Measurements from ENCODE around the gene CLINT1.

- TF ChIP-seq USF1 (IDR thresholded peaks at IDR 0.05) (no peak), EP300 (IDR thresholded peaks at IDR 0.05; ENCODE audit: borderline replicate concordance) (no peak), TAF1 (IDR thresholded peaks at IDR 0.05; ENCODE audit: low read depth) (peak; percentile 47; the same call in 1 of the 2 replicates), CREB1 (IDR thresholded peaks at IDR 0.05; ENCODE audit: low read depth) (no peak), EGR1 (IDR thresholded peaks at IDR 0.05) (no peak), RAD21 (IDR thresholded peaks at IDR 0.05; ENCODE audit: low read depth) (peak; percentile 77; the same call in 1 of the 2 replicates), REST (IDR thresholded peaks at IDR 0.05; ENCODE audit: low read depth) (no peak), CEBPB (IDR thresholded peaks at IDR 0.05) (no peak), YY1 (IDR thresholded peaks at IDR 0.05; ENCODE audit: low read depth) (peak; percentile 89), MAX (IDR thresholded peaks at IDR 0.05) (peak; percentile 72), ZBTB7A (IDR thresholded peaks at IDR 0.05; ENCODE audit: low read depth) (peak; percentile 77; the same call in 1 of the 2 replicates), FOXM1 (IDR thresholded peaks at IDR 0.05; ENCODE audit: borderline replicate concordance, low read depth) (no peak), TEAD4 (IDR thresholded peaks at IDR 0.05) (no peak; the same call in 1 of the 2 replicates), TCF12 (IDR thresholded peaks at IDR 0.05; ENCODE audit: low read depth) (peak; percentile 34; the same call in 1 of the 2 replicates)
These were observed 115.5 kb downstream of the CLINT1 start, which contains the start of gene LSM11 for GRCh38 chr5:157743163-157744050.
